Stimulated activated CD8-positive, alpha-beta memory T cell treated with anti-CD3 and anti-CD28 coated beads, Interleukin-12 subunit alpha, Interleukin-12 subunit beta, amount 100 ng/mL, for 1 hour (primary cell): ENCODE results near the gene PLA2G4E.

ENCODE experiments used
- DNase-seq: peaks from one replicate; pipeline ENCODE4 v3.0.0-alpha.2; 2020; ENCODE audit warnings: low read depth

The PLA2G4E gene

GRCh38 chr15:42053010-42053409 is 32.2 kb upstream of the PLA2G4E start:
- DNase-seq, result no peak

- no peak for DNase-seq
Measured at GRCh38 chr15:42050484-42051255, 29.8 kb upstream of the PLA2G4E start.

- DNase-seq, result no peak
Measured at GRCh38 chr15:42048821-42049200, 28.0 kb upstream of the PLA2G4E start.

- no peak for DNase-seq
Measured at GRCh38 chr15:42048080-42048820, 27.4 kb upstream of the PLA2G4E start.

GRCh38 chr15:42046597-42046996 is 25.8 kb upstream of the PLA2G4E start:
- DNase-seq, result no peak

GRCh38 chr15:42045211-42045615 is 24.4 kb upstream of the PLA2G4E start:
- no peak for DNase-seq

- no peak for DNase-seq
Measured at GRCh38 chr15:42042602-42043400, 22.0 kb upstream of the PLA2G4E start.

- no peak for DNase-seq
Measured at GRCh38 chr15:42038401-42038800, 17.6 kb upstream of the PLA2G4E start.

GRCh38 chr15:42037656-42038055 is 16.8 kb upstream of the PLA2G4E start:
- DNase-seq, result no peak

GRCh38 chr15:42036966-42037365 is 16.1 kb upstream of the PLA2G4E start:
- DNase-seq, result no peak

GRCh38 chr15:42036112-42036905 is 15.5 kb upstream of the PLA2G4E start:
- DNase-seq, result no peak

GRCh38 chr15:42035435-42035761 is 14.6 kb upstream of the PLA2G4E start:
- DNase-seq, result no peak

- DNase-seq, result no peak
Measured at GRCh38 chr15:42034628-42035434, 14.0 kb upstream of the PLA2G4E start.

GRCh38 chr15:42033214-42033873 is 12.5 kb upstream of the PLA2G4E start:
- no peak for DNase-seq

GRCh38 chr15:42032376-42033213 is 11.8 kb upstream of the PLA2G4E start:
- no peak for DNase-seq

- no peak for DNase-seq
Measured at GRCh38 chr15:42031198-42031915, 10.5 kb upstream of the PLA2G4E start.

- no peak for DNase-seq
Measured at GRCh38 chr15:42027521-42027920, 6.7 kb upstream of the PLA2G4E start.

- DNase-seq, result no peak
Measured at GRCh38 chr15:42024303-42024702, 3.5 kb upstream of the PLA2G4E start.

GRCh38 chr15:42021593-42021992 is 751 bp upstream of the PLA2G4E start:
- no peak for DNase-seq
